ELF-1 (cell line): ENCODE data around the gene CBLB.
"Not testable (repeated sequence)": the region's sequence is repeated elsewhere in the genome, so short reads cannot be mapped to it uniquely, and the experiment has no call there.

ENCODE experiments used
- DNase-seq: peaks from one replicate; pipeline ENCODE4 v3.0.0-alpha.2; 2016; ENCODE audit warnings: low read depth, low spot score

The CBLB gene

GRCh38 chr3:105786990-105787389, 81.8 kb downstream of the CBLB start:
- DNase-seq, result no peak

- DNase-seq, result no peak
Observed at GRCh38 chr3:105786241-105786640, 82.6 kb downstream of the CBLB start.

GRCh38 chr3:105785803-105786202, 83.0 kb downstream of the CBLB start:
- DNase-seq, result no peak

GRCh38 chr3:105783631-105784030, 85.2 kb downstream of the CBLB start:
- DNase-seq, result no peak

GRCh38 chr3:105781871-105782270, 86.9 kb downstream of the CBLB start:
- no peak for DNase-seq

- no peak for DNase-seq
Observed at GRCh38 chr3:105780107-105780506, 88.7 kb downstream of the CBLB start.

- DNase-seq, result no peak
Observed at GRCh38 chr3:105775368-105775767, 93.4 kb downstream of the CBLB start.

GRCh38 chr3:105774444-105775180, 94.2 kb downstream of the CBLB start:
- no peak for DNase-seq

GRCh38 chr3:105773291-105773690, 95.5 kb downstream of the CBLB start:
- DNase-seq, result no peak

- DNase-seq, result no peak
Observed at GRCh38 chr3:105772635-105773034, 96.2 kb downstream of the CBLB start.

GRCh38 chr3:105771392-105771791, 97.4 kb downstream of the CBLB start:
- no peak for DNase-seq

- no peak for DNase-seq
Observed at GRCh38 chr3:105770410-105770809, 98.4 kb downstream of the CBLB start.

- no peak for DNase-seq
Observed at GRCh38 chr3:105767776-105768175, 101.0 kb downstream of the CBLB start.

- no peak for DNase-seq
Observed at GRCh38 chr3:105767216-105767615, 101.6 kb downstream of the CBLB start.

GRCh38 chr3:105765308-105765639, 103.5 kb downstream of the CBLB start:
- no peak for DNase-seq

- DNase-seq, result no peak
Observed at GRCh38 chr3:105764378-105765307, 104.2 kb downstream of the CBLB start.

GRCh38 chr3:105763659-105764036, 105.2 kb downstream of the CBLB start:
- DNase-seq, result no peak

- DNase-seq, result no peak
Observed at GRCh38 chr3:105762749-105763658, 105.8 kb downstream of the CBLB start.

- DNase-seq, result not testable (repeated sequence)
Observed at GRCh38 chr3:105762214-105762613, 106.6 kb downstream of the CBLB start.

GRCh38 chr3:105759442-105760078, 109.3 kb downstream of the CBLB start:
- no peak for DNase-seq

GRCh38 chr3:105758451-105758850, 110.4 kb downstream of the CBLB start:
- DNase-seq, result no peak
